Ovary (tissue), 9 donors: ENCODE data around the gene TNK2. TPM values are rescaled to one million over a fixed set of nuclear protein-coding genes. Genes with fewer than 3 reads are reported as not detected.

ENCODE experiments used
- DNase-seq, 5 donors: peaks; one replicate each; pipeline ENCODE4 v3.0.0-alpha.2; 2019 to 2020
- H3K27ac ChIP-seq, 2 donors: fragments of 200-600 bp; one replicate each; pipeline versions ENCODE4 v1.5.1 to v1.8.0; 2019 to 2022
- H3K27me3 ChIP-seq: fragments of 200-600 bp; one replicate; pipeline ENCODE4 v1.8.0; 2022
- H3K36me3 ChIP-seq: fragments of 200-600 bp; sonication (generic); one replicate; pipeline ENCODE4 v1.5.1; 2019
- H3K4me1 ChIP-seq: one replicate; pipeline ENCODE4 v1.8.1; 2013; ENCODE audit warnings: mild to moderate bottlenecking, moderate library complexity; ENCODE audit not compliant: insufficient read depth
- H3K4me3 ChIP-seq: fragments of 200-600 bp; sonication (generic); one replicate; pipeline ENCODE4 v1.5.1; 2017
- H3K9me3 ChIP-seq, 2 donors: fragments of 200-600 bp in 1 of 2; sonication (generic) in 1 of 2; one replicate each; pipeline versions ENCODE4 v1.5.1 to v1.8.1; 2013 to 2019; ENCODE audit warnings: mild to moderate bottlenecking in 1 of 2, moderate library complexity in 1 of 2
- CTCF ChIP-seq, 3 donors: fragments of 450-650 bp in 2 of 3; fragments of 200-600 bp in 1 of 3; IDR thresholded peaks; one replicate each; pipeline versions ENCODE4 v1.5.1 to v1.8.0; 2016 to 2022; ENCODE audit warnings: antibody characterized with exemption in 3 of 3, mild to moderate bottlenecking in 1 of 3
- EP300 ChIP-seq: sonication (generic); formaldehyde crosslinking; IDR thresholded peaks from one replicate; pipeline ENCODE4 v1.6.1; 2017; ENCODE audit warnings: antibody characterized with exemption
- POLR2A ChIP-seq: fragments of 450-650 bp; IDR thresholded peaks from one replicate; pipeline ENCODE4 v1.6.1; 2017; ENCODE audit warnings: antibody characterized with exemption, mild to moderate bottlenecking, moderate library complexity
- WGBS, 3 donors: extraction: QIAGEN DNeasy Blood & Tissue Kit in 1 of 3; methylation state at CpG; one replicate each; pipeline versions ENCODE4 v1.1.5 to v1.1.7; 2013 to 2017; 5-methylcytosine and 5-hydroxymethylcytosine counted together
- intact Hi-C, 4 donors: fragments of 100-400 bp; cut with DNase I; formaldehyde crosslinking; loops; one replicate each; pipeline versions ENCODE4 v1.11.0 to v1.15.1; 2022 to 2023
- polyA plus RNA-seq, 2 donors: library from polyadenylated mRNA; stranded (reverse); fragments of 200-250 nt in 1 of 2; fragments of 350-450 nt in 1 of 2; fragmentation: Illumina TruSeq in 1 of 2; extraction: RNeasy Lipid Tissue Mini Kit (QIAGEN cat#74804) in 1 of 2; gene quantifications; one replicate each; pipeline ENCODE4 v1.2.3, GENCODE V29; 2013 to 2014
- total RNA-seq, 7 donors: library from RNA; depleted of rRNA in 2 of 7; stranded (reverse); fragments of >200 nt in 2 of 7; fragmentation: NEBNext Ultra II Directional in 3 of 7; extraction: Animal tissue kit (Norgen Biotek cat#: 25700) in 3 of 7; gene quantifications; one replicate each; pipeline versions ENCODE4 v1.1.0 to v1.2.4, GENCODE V29; 2016 to 2023
- donor health status: DM: no; HTN: no; CAD: no; lungs with moderate emphysema.
- donor health status: DM: no; HTN: no; CAD: no.
- donor health status: Bipolar disorder and iron deficiency.
- donor health status: DM: yes; HTN: yes; CAD: no.
- donor health status: DM: no; HTN: no; CAD: no.
- donor health status: DM: yes; HTN: yes; CAD: no.

TNK2 gene
- total and polyA plus RNA-seq, 9 donors = 2.4 to 50.1 (median 32.4) TPM

- Histone ChIP-seq H3K27ac (no peak overlapping the region), H3K4me1 (peaks cover 4% of the 10 kb centered on the region), H3K4me3 (no peak overlapping the region), H3K9me3 (no peaks in the 10 kb centered on the region), H3K36me3 (no peaks in the 10 kb centered on the region), H3K27me3 (no peaks in the 10 kb centered on the region)
- 78 to 81% (median 79%) methylated on average over 13 of the region's 13 CpGs for WGBS, 3 donors
- intact Hi-C loops = loop anchor here in 2 of 4 donors (5.0 kb wide), 2 partner anchors 37 to 62 kb away; no protein-coding TSS in a partner anchor
- TF ChIP-seq EP300 = no peak
- no peak for TF ChIP-seq CTCF (IDR thresholded peaks at IDR 0.05)
- TF ChIP-seq POLR2A = no peak
- no peak for DNase-seq
These were observed 52.6 kb downstream of the TNK2 start for GRCh38 chr3:195855471-195856409.

DNA sequence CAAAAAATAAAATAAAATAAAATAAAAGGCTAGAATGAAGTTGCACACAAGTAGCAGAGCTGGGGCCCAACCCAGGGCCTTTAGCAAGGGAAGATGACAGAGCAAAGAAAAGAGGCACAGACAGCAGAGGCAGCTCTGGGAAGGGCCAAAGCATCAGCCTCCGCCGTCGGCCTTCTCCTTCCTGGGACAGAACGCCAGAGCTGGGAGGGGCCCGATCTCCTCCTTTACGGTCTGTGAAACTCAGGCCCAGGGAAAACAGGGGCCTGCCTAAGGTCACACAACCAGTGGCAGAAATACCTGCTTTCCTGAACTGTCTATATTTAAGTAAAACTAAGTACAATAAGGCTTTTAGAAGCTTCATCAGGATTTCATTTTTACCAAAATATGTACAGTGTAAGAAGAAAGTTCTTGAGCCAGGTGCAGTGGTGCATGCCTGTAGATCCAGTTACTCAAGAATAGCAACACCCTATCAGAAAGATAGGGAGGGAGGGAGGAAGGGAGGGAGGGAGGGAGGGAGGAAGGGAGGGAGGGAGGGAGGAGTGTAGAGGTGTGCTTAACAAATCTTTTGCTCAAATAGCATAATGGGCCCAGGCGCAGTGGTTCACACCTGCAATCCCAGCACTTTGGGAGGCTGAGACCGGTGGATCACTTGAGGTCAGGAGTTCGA lies 53.6 kb downstream of the TNK2 start:
- WGBS, 3 donors = 83 to 89% (median 86%) methylated on average over 9 of the region's 9 CpGs
- Histone ChIP-seq H3K36me3 (no peaks in the 10 kb centered on the region), H3K9me3 (no peaks in the 10 kb centered on the region), H3K27ac (no peak overlapping the region), H3K4me3 (no peak overlapping the region), H3K27me3 (no peaks in the 10 kb centered on the region), H3K4me1 (peaks cover 4% of the 10 kb centered on the region)
- no peak for TF ChIP-seq POLR2A
- no peak for TF ChIP-seq CTCF (IDR thresholded peaks at IDR 0.05)
- no peak for TF ChIP-seq EP300
- peak in 1 of 5 donors; percentile 6 for DNase-seq
- intact Hi-C loops = loop anchor here in 2 of 4 donors (5.0 kb wide), 2 partner anchors 38 to 63 kb away; no protein-coding TSS in a partner anchor

DNA sequence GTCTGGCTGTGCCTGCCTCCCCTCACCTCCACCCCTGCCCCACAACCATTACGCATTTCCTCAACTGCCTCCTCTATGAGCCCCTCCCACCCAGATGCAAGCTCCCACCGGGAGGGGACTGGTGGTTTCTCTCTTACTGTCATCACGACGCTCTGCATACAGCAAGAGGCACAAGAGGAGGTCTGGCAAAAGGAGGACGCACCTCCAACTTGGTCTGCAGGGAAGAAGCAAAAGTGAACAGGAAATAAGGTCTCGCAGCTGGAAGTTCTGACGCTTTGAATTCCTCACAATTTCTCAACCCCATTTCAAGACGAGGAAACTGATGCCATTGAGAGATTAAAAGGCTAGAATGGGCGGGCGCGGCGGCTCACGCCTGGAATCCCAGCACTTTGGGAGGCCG lies 54.4 kb downstream of the TNK2 start:
- Histone ChIP-seq H3K4me1 (peaks cover 4% of the 10 kb centered on the region), H3K27ac (no peak overlapping the region), H3K36me3 (no peaks in the 10 kb centered on the region), H3K4me3 (no peak overlapping the region), H3K27me3 (no peaks in the 10 kb centered on the region), H3K9me3 (no peaks in the 10 kb centered on the region)
- intact Hi-C loops = no loop called here
- WGBS, 3 donors = 80 to 88% (median 87%) methylated on average over 14 of the region's 14 CpGs
- DNase-seq = peak in 1 of 5 donors; percentile 2
- TF ChIP-seq CTCF (IDR thresholded peaks at IDR 0.05) = no peak

GRCh38 chr3:195853036-195853435 lies 55.3 kb downstream of the TNK2 start:
- Histone ChIP-seq H3K27ac (no peak overlapping the region), H3K4me1 (peaks cover 7% of the 10 kb centered on the region), H3K4me3 (no peak overlapping the region), H3K9me3 (no peaks in the 10 kb centered on the region), H3K27me3 (no peaks in the 10 kb centered on the region), H3K36me3 (no peaks in the 10 kb centered on the region)
- no peak for TF ChIP-seq CTCF (IDR thresholded peaks at IDR 0.05)
- TF ChIP-seq POLR2A = no peak
- no peak for TF ChIP-seq EP300
- intact Hi-C loops = no loop called here
- 85 to 88% (median 85%) methylated on average over 20 of the region's 20 CpGs for WGBS, 3 donors
- DNase-seq = peak in 1 of 5 donors; percentile 9
